HepG2 (cell line): ENCODE results near the gene HES7. TPM values are rescaled to one million over a fixed set of nuclear protein-coding genes. Genes with fewer than 3 reads are reported as not detected.

Source experiments
- KDM3A ChIP-seq: IDR thresholded peaks from 2 replicates; pipeline ENCODE4 v1.6.1; 2018; ENCODE audit warnings: low read depth, missing compliant biosample characterization
- KDM5B ChIP-seq: sonication (generic); formaldehyde crosslinking; IDR thresholded peaks from 2 replicates; pipeline ENCODE4 v1.4.0; 2020; ENCODE audit warnings: missing genetic modification reagents, mild to moderate bottlenecking, borderline replicate concordance
- NFIC ChIP-seq: IDR thresholded peaks from 2 replicates; pipeline ENCODE4 v1.6.1; 2012; ENCODE audit warnings: mild to moderate bottlenecking, low read length, inconsistent platforms
- PHF21A ChIP-seq: sonication (generic); formaldehyde crosslinking; IDR thresholded peaks from 2 replicates; pipeline ENCODE4 v1.5.0; 2020; ENCODE audit warnings: mild to moderate bottlenecking, missing genetic modification reagents
- SCMH1 ChIP-seq: sonication (generic); formaldehyde crosslinking; IDR thresholded peaks from 2 replicates; pipeline ENCODE4 v1.9.0; 2021; ENCODE audit warnings: missing genetic modification reagents, mild to moderate bottlenecking, borderline replicate concordance
- ZNF318 ChIP-seq: sonication (generic); formaldehyde crosslinking; IDR thresholded peaks from 2 replicates; pipeline ENCODE4 v1.4.0; 2020; ENCODE audit warnings: mild to moderate bottlenecking, missing genetic modification reagents
- ZNF749 ChIP-seq: sonication (generic); formaldehyde crosslinking; IDR thresholded peaks from 2 replicates; pipeline ENCODE4 v1.8.0; 2022; ENCODE audit warnings: mild to moderate bottlenecking, missing genetic modification reagents, moderate library complexity, borderline replicate concordance
- ZNF773 ChIP-seq: sonication (generic); formaldehyde crosslinking; IDR thresholded peaks from 2 replicates; pipeline ENCODE4 v1.4.0; 2020; ENCODE audit warnings: missing genetic modification reagents, borderline replicate concordance
- ZSCAN12 ChIP-seq: sonication (generic); formaldehyde crosslinking; IDR thresholded peaks from 2 replicates; pipeline ENCODE4 v1.9.0; 2021; ENCODE audit warnings: mild to moderate bottlenecking, missing genetic modification reagents
- polyA plus RNA-seq, 8 experiments: library from polyadenylated mRNA; depleted of rRNA in 3 of 8; stranded (reverse) in 7 of 8; unstranded in 1 of 8; fragments of >200 nt; fragmentation: Illumina TruSeq in 4 of 8; extraction: Trizol in 4 of 8; gene quantifications; 2 replicates each; pipeline versions ENCODE4 v1.2.1 to v1.2.3, GENCODE V29; 2011 to 2016; ENCODE audit warnings: low read depth in 4 of 8, missing spikeins in 1 of 8, mixed read lengths in 1 of 8; ENCODE audit not compliant: insufficient read depth in 1 of 8
- total RNA-seq, 5 experiments: library from RNA; depleted of rRNA; stranded (reverse); fragments of >200 nt; fragmentation: Illumina TruSeq; extraction: Trizol; gene quantifications; 2 replicates each; pipeline ENCODE4 v1.2.3, GENCODE V29; 2016; ENCODE audit warnings: low read depth in 1 of 5

HES7 gene
- total and polyA plus RNA-seq, 2 of the 13 experiments (the other 11 are each of a cell fraction or from before 2014, with no cell fraction given), result not detected

GRCh38 chr17:8163978-8164814 lies 40.3 kb upstream of the HES7 start (continued):
- TF ChIP-seq KDM3A (CRISPR knock-in tag) (no peak), ZSCAN12 (CRISPR knock-in tag) (no peak), SCMH1 (CRISPR knock-in tag) (no peak), ZNF318 (CRISPR knock-in tag) (no peak), ZNF749 (CRISPR knock-in tag) (no peak), KDM5B (CRISPR knock-in tag) (no peak), PHF21A (peak; percentile 67), ZNF773 (CRISPR knock-in tag) (no peak), NFIC (no peak)
